Breast epithelium (tissue), 4 donors: Measurements from ENCODE around the gene MICALL1. TPM values are rescaled to one million over a fixed set of nuclear protein-coding genes. Genes with fewer than 3 reads are reported as not detected.

Experiments used
- DNase-seq, 2 donors: peaks; one replicate each; pipeline ENCODE4 v3.0.0-alpha.2; 2019; ENCODE audit warnings: low spot score in 2 of 2
- H3K27ac ChIP-seq, 2 donors: fragments of 200-600 bp; sonication (generic) in 1 of 2; one replicate each; pipeline ENCODE4 v1.5.1; 2016 to 2019; ENCODE audit warnings: mild to moderate bottlenecking in 1 of 2
- H3K27me3 ChIP-seq, 2 donors: fragments of 200-600 bp; sonication (generic) in 1 of 2; one replicate each; pipeline versions ENCODE4 v1.5.1 to v1.6.0; 2017 to 2019; ENCODE audit warnings: control low read depth in 1 of 2, mild to moderate bottlenecking in 1 of 2
- H3K36me3 ChIP-seq: fragments of 200-600 bp; one replicate; pipeline ENCODE4 v1.5.1; 2019
- H3K4me1 ChIP-seq, 2 donors: fragments of 200-600 bp; sonication (generic); one replicate each; pipeline ENCODE4 v1.5.1; 2016 to 2019; ENCODE audit warnings: control low read depth in 1 of 2
- H3K4me3 ChIP-seq, 3 donors: fragments of 200-600 bp; sonication (generic); 1 replicate in 2 of 3; 2 replicates in 1 of 3; pipeline ENCODE4 v1.5.1; 2016 to 2019; ENCODE audit warnings: mild to moderate bottlenecking in 3 of 3, moderate library complexity in 2 of 3
- H3K9me3 ChIP-seq, 2 donors: fragments of 200-600 bp; sonication (generic) in 1 of 2; one replicate each; pipeline ENCODE4 v1.5.1; 2016 to 2019; ENCODE audit warnings: control low read depth in 1 of 2
- POLR2A ChIP-seq: fragments of 450-650 bp; IDR thresholded peaks from one replicate; pipeline ENCODE4 v1.6.1; 2016; ENCODE audit warnings: antibody characterized with exemption, mild to moderate bottlenecking, moderate library complexity
- POLR2AphosphoS5 ChIP-seq, 3 donors: sonication (generic); formaldehyde crosslinking; IDR thresholded peaks; one replicate each; pipeline ENCODE4 v1.6.1; 2017; ENCODE audit warnings: antibody characterized with exemption in 3 of 3
- intact Hi-C: fragments of 100-400 bp; cut with DNase I; formaldehyde crosslinking; loops from one replicate; pipeline ENCODE4 v1.15.1; 2023; ENCODE audit warnings: low total_unique reads
- total RNA-seq, 3 donors: library from RNA; depleted of rRNA; stranded (reverse); fragments of >200 nt; gene quantifications; one replicate each; pipeline ENCODE4 v1.1.0, GENCODE V29; 2016
- TF ChIP-seq, protein P1 (sequence below), 3 donors: fragments of 450-650 bp; IDR thresholded peaks; one replicate each; pipeline ENCODE4 v1.5.1; 2016 to 2017; ENCODE audit warnings: antibody characterized with exemption in 3 of 3, mild to moderate bottlenecking in 3 of 3, moderate library complexity in 3 of 3

Gene MICALL1
- total RNA-seq, 3 donors from 2014 or later = 8.6 to 25.6 (median 22.0) TPM

GRCh38 chr22:37922191-37922590 lies 16.1 kb downstream of the MICALL1 start:
- no peak overlapping the region for H3K27ac ChIP-seq
- no peaks in the 10 kb centered on the region for H3K27me3 ChIP-seq
- TF ChIP-seq, protein P1, sequence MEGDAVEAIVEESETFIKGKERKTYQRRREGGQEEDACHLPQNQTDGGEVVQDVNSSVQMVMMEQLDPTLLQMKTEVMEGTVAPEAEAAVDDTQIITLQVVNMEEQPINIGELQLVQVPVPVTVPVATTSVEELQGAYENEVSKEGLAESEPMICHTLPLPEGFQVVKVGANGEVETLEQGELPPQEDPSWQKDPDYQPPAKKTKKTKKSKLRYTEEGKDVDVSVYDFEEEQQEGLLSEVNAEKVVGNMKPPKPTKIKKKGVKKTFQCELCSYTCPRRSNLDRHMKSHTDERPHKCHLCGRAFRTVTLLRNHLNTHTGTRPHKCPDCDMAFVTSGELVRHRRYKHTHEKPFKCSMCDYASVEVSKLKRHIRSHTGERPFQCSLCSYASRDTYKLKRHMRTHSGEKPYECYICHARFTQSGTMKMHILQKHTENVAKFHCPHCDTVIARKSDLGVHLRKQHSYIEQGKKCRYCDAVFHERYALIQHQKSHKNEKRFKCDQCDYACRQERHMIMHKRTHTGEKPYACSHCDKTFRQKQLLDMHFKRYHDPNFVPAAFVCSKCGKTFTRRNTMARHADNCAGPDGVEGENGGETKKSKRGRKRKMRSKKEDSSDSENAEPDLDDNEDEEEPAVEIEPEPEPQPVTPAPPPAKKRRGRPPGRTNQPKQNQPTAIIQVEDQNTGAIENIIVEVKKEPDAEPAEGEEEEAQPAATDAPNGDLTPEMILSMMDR (IDR thresholded peaks at IDR 0.05) = no peak
- TF ChIP-seq POLR2AphosphoS5 (IDR thresholded peaks at IDR 0.05) (no peak), POLR2A (no peak)
- no peak for DNase-seq
- intact Hi-C loops = no loop called here
- H3K4me3 ChIP-seq = no peak overlapping the region
- H3K4me1 ChIP-seq = no peaks in the 10 kb centered on the region
- H3K36me3 ChIP-seq = peaks cover 13% of the 10 kb centered on the region
- no peaks in the 10 kb centered on the region for H3K9me3 ChIP-seq

DNA sequence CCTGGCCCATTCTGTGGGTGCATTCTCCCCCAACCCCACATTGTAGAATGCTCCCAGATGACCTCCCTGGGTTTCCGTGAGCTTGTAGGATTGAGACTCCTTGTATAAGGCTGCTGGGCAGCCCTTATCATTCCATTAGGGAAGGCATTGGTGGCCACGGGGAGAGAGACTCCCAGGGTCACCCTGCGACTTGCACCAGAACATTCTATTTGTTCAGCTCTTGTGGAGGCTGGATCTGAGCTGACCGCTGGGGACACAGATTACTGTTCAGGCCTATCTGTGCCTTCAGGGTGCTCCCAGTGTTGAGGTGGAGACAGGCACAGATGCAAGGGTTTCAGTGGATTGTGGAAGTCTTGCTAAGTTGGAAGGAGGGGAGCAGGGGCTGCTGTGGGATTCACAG lies 17.8 kb downstream of the MICALL1 start:
- intact Hi-C loops = no loop called here
- DNase-seq = no peak
- H3K4me1 ChIP-seq = no peaks in the 10 kb centered on the region
- H3K36me3 ChIP-seq = peaks cover 8% of the 10 kb centered on the region
- no peaks in the 10 kb centered on the region for H3K27me3 ChIP-seq
- H3K27ac ChIP-seq = no peak overlapping the region
- TF ChIP-seq POLR2A (no peak), POLR2AphosphoS5 (IDR thresholded peaks at IDR 0.05) (no peak)
- TF ChIP-seq, protein P1 (IDR thresholded peaks at IDR 0.05) = no peak
- no peaks in the 10 kb centered on the region for H3K9me3 ChIP-seq
- H3K4me3 ChIP-seq = no peak overlapping the region

GRCh38 chr22:37924386-37925065 lies 18.4 kb downstream of the MICALL1 start:
- no peak for DNase-seq
- intact Hi-C loops = no loop called here
- Histone ChIP-seq H3K27ac (no peak overlapping the region), H3K27me3 (no peaks in the 10 kb centered on the region), H3K9me3 (no peaks in the 10 kb centered on the region), H3K36me3 (peaks cover 8% of the 10 kb centered on the region), H3K4me3 (no peak overlapping the region), H3K4me1 (no peaks in the 10 kb centered on the region)
- TF ChIP-seq POLR2AphosphoS5 (IDR thresholded peaks at IDR 0.05) (no peak), POLR2A (no peak)
- TF ChIP-seq, protein P1 (IDR thresholded peaks at IDR 0.05) = no peak

DNA sequence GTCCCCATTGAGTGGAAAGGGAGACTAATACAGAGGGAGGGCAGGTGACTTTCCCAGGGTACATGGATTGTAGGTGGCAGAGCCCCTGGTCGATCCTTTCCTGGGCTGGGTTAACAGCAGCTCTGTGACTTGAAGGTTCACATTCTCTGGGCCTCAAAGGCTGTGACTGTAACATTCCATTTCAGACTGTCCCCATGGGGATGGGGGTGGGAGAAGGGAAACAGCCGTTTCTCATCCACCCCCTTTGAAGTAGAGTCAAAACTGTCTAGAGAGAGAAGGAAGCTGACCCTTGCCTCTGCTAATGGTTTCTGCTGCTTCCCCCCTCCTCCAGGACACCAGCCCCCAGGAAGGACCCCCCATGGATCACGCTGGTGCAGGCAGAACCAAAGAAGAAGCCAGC lies 19.2 kb downstream of the MICALL1 start:
- no peak for TF ChIP-seq POLR2AphosphoS5 (IDR thresholded peaks at IDR 0.05)
- no peak for TF ChIP-seq POLR2A
- TF ChIP-seq, protein P1 (IDR thresholded peaks at IDR 0.05) = no peak
- H3K9me3 ChIP-seq = no peaks in the 10 kb centered on the region
- no peaks in the 10 kb centered on the region for H3K4me1 ChIP-seq
- H3K27ac ChIP-seq = no peak overlapping the region
- no peaks in the 10 kb centered on the region for H3K27me3 ChIP-seq
- DNase-seq = no peak
- intact Hi-C loops = no loop called here
- peaks cover 8% of the 10 kb centered on the region for H3K36me3 ChIP-seq
- H3K4me3 ChIP-seq = no peak overlapping the region

GRCh38 chr22:37925767-37926166 lies 19.7 kb downstream of the MICALL1 start:
- Histone ChIP-seq H3K27me3 (no peaks in the 10 kb centered on the region), H3K36me3 (peaks cover 8% of the 10 kb centered on the region), H3K4me3 (no peak overlapping the region), H3K4me1 (no peaks in the 10 kb centered on the region), H3K27ac (no peak overlapping the region), H3K9me3 (no peaks in the 10 kb centered on the region)
- intact Hi-C loops = no loop called here
- no peak for TF ChIP-seq POLR2AphosphoS5 (IDR thresholded peaks at IDR 0.05)
- no peak for TF ChIP-seq POLR2A
- TF ChIP-seq, protein P1 (IDR thresholded peaks at IDR 0.05) = no peak
- DNase-seq = no peak
